Stimulated activated CD4-positive, alpha-beta T cell treated with anti-CD3 and anti-CD28 coated beads, Interleukin-12 subunit alpha, Interleukin-12 subunit beta, amount 100 ng/mL, for 4 hours (primary cell): ENCODE results near the gene HOXC11.

Source experiments
- DNase-seq: peaks from one replicate; pipeline ENCODE4 v3.0.0-alpha.2; 2020

The HOXC11 gene

GRCh38 chr12:53998900-53999236 is 25.9 kb downstream of the HOXC11 start:
- DNase-seq, result no peak

- DNase-seq, result no peak
Observed at GRCh38 chr12:53999559-54000115, 26.7 kb downstream of the HOXC11 start.

GRCh38 chr12:54000116-54001114 is 27.5 kb downstream of the HOXC11 start, which contains the start of gene HOXC9:
Gene HOXC9 (plus strand): TSS chr12:54000161. CDS start chr12:54000189, 28 bp downstream.
- DNase-seq, result no peak

DNA sequence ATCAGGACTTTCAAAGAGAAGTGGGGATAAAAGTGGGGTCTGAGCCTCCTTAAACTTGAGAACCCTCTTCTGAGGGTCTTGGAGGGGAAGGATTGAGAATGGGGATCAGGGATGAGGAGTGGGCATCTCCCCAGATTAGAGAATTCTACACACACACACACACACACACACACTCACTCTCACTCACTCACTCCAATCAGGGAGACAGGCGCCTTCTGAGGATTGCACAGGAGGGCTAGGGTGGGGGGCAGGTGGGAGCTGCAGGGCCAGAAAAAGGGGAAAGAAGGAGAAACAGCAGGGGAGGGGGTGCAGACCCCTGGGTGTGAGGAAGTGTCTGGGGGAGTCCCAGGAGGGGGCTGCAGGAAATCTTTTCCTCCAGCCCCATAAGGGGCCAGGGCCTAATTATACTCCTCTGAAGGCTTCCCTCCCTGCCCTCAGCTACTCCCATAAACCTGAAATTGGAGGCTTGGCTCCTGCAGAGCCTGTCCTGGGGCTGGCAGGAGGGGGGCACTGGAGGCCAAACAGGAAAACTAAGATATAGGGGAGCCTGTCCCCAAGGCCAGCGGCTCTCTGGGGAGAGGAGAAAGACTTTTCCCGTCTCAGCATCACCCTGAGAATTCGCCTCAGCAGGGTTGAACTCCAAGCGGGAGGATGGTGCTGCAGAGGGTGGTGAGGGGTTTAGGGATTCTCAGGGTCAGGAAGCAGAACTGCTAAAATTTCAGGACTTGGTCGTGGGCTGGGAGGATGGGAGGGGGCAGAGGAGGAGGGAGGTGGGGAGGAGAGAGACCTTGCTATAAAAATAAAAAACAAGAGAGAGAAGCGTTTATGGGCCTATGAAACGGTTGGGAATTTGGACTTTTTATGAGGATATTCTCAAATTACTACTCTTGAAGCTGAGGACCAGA is 28.6 kb downstream of the HOXC11 start:
- DNase-seq, result no peak

DNA sequence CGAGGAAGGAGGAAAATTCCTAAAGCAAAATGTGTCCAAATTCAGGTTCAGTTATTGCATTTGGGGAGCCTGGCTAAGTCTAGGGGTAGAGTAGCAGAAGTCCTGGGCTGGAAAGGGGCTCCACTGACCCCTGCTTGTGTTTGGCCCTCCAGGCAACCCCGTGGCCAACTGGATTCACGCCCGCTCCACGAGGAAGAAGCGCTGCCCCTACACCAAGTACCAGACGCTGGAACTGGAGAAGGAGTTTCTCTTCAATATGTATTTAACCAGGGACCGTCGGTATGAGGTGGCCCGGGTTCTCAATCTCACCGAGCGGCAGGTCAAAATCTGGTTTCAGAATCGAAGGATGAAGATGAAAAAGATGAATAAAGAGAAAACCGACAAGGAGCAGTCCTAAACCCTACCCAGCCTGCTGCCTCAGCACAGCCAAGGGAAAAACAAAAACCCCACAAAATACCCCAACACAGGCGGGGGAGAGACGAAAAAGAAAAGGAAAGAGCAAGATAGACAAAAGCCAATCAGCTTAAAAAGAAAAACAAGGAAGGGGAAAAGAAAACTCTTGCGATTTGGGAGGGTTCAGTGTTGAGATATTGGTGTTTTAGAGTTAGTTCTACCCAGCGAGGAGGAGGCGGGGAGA is 29.5 kb downstream of the HOXC11 start:
- DNase-seq, result no peak

- no peak for DNase-seq
Observed at GRCh38 chr12:54002915-54003389, 30.0 kb downstream of the HOXC11 start.

GRCh38 chr12:54003625-54004024 is 30.7 kb downstream of the HOXC11 start:
- no peak for DNase-seq

DNA sequence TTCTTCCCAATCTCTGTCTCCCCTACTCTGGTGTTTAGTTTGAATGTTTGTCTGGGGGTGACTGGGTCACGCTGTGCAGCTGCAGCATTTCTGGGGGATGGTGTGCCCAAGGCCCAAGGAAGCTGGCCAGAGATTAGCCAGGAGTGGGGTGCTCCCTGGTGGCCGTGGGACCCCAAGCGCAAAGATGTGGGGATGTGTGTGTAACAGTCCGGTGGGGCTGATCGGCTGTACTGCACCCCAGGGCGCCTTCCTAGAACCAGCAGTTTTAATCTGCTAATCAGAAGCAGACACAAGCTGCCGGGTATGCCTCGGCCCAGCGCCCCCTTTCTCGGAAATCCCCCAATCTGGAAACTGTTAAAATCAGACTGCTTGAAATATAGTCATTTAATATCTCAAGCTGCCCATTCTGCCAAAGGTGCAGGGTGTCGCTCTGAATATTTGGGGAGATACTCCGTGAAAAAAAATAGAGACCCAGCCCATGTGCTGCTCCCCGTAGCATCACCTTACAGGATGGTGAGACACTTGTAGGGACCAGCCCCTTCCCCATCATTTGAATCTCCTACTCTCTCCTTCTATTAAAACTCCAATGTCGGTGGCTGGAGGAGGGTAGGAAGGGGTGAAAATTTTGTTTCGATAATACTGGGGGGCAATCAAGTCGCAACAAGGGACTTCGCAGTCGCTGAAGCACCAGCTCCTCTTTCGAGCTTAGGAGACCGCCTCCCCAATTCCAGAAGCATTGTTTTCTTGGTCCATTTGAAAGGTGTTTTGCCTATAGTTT is 31.3 kb downstream of the HOXC11 start:
- DNase-seq, result no peak

- DNase-seq, result no peak
Observed at GRCh38 chr12:54004841-54005530, 32.1 kb downstream of the HOXC11 start.

GRCh38 chr12:54005531-54005852 is 32.6 kb downstream of the HOXC11 start:
- DNase-seq, result no peak

DNA sequence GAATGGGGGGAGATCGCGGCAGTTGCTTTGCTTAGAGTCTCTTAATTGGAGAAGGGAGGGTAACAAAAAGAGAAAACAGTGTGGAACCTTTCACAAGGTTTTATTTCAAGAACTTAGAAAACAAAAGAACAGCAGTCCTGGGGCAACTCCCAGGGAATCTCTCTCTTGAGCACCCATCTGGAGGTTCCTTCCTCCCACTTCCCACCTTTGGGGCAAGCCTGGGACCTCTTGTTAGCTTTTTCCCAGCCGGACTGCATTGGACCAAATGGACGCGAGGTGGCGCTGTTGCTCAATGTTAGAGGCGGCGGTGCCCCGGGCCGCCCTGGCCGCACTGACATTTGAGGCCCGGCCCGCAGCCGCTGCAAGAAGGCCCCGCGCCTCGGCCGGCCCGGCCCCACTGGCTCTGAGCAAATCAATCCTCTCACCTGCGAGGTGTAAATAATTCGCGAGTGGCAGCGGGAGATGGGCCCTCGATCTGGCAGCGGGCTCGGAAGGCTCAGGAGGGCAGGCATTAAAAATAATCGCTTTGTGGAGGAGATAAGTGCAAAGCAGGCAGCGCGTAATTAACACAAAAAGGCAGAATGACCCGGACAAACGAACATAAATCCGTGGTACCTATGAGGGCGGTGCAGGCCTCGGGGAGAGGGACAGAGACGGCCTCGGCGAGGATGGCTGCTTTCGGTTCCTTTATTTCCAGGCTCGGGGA is 33.1 kb downstream of the HOXC11 start:
- peak; percentile 85 for DNase-seq

DNA sequence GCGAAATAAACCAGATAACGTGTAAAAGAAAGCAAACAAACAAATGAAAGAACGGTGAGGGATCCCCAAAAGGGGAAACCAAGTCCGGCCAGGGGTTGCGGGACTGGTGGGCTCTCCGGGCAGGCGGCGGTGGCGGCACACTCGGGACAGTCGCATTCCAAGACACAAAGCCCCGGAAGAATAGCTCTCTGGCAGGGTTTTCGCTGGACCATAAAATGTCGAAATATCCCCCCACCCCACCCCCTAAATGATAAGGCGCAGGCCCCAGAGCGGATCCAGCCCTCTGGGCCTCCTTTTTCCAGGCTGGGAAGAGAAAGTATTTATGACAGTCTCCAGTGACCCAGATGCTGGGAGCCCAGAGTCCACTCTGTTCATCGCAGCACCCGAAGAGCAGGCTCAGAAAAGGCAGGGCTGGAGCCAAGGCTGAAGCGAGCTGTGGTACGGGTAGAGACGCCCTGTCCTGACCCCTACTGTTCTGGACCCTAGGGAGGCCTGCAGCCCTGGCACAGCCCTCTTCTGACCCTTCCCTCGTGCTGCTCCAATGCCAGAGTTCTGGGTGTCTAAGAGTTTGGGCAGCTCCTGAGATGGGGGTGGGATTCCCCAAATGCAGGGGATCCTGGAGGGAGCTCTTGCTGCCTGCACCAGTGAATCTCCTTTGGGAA is 33.8 kb downstream of the HOXC11 start:
- DNase-seq, result no peak

- no peak for DNase-seq
Observed at GRCh38 chr12:54007538-54008259, 34.8 kb downstream of the HOXC11 start.

DNA sequence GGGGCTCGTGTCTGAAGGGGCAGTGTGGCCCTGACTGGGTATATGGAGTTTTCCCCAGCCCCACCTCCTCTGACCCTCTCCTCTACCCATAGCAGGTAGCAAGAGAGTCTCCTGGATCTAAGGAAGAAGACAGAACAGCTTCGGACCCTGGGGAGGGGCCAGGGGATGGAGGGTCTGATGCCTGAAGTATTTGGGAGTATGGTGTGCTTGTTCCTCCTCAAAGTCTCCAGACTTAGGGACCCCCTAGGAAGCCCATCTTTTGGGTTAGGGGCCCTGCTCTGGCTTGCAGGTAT is 35.3 kb downstream of the HOXC11 start:
- DNase-seq, result no peak

- no peak for DNase-seq
Observed at GRCh38 chr12:54009171-54010052, 36.5 kb downstream of the HOXC11 start.

DNA sequence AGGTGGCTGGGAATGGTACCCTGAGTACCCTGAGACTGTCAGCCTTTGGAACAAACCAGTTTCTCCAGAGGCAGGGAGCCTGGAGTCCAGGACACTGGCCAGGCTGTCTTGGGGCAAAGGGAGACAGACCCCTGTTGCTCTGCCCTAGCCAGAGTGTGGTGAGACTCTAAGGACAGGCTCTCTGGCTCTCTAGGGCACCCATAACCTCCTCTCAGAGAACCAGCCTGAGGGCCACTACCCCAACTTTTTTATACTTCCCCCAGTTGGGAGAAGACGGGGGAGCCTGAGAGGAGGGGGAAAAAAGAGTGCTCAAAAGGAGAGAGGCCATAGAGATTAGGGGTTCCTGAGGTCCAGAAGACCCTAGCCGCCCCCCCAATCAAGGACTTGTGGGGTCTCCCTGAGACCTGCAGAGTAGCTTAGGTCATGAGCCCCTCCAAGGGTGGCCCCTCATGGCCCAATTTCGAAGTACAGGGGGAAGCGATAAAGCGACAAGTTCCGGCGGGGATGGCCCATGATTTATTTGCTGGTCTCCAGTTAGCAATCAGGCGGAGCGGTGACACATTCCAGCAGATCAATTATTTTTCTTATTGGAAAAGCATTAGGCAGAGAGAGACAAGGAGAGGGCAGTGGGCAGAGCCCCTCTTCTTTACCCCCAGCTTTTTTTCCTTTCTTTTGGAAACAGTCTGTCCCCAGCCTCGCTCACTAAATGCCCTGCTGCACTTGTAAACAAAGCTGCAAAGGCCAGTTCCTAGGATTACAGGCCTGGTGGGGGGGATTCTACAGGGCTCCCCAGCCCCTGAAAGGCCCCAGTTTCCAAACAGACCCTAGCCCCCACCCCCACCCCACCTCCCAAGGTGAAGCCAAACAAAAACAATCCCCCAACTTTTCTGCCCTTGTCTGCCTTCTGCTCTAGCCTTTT is 37.4 kb downstream of the HOXC11 start:
- no peak for DNase-seq

- no peak for DNase-seq
Observed at GRCh38 chr12:54010972-54011664, 38.2 kb downstream of the HOXC11 start.
